Esophagus muscularis mucosa (tissue), 3 donors: ENCODE measurements around the gene RIMBP3B.
"Not testable (repeated sequence)": the region's sequence is repeated elsewhere in the genome, so short reads cannot be mapped to it uniquely, and the experiment has no call there.

Experiments used
- CTCF ChIP-seq, 3 experiments: fragments of 200-600 bp in 2 of 3; fragments of 450-650 bp in 1 of 3; sonication (generic) in 2 of 3; IDR thresholded peaks; one replicate each; pipeline ENCODE4 v1.5.1; 2017 to 2019; ENCODE audit warnings: antibody characterized with exemption in 3 of 3, mild to moderate bottlenecking in 2 of 3, moderate library complexity in 1 of 3
- POLR2A ChIP-seq: fragments of 450-650 bp; IDR thresholded peaks from one replicate; pipeline ENCODE4 v1.6.1; 2017; ENCODE audit warnings: antibody characterized with exemption, moderate library complexity, mild to moderate bottlenecking, low read depth
- POLR2AphosphoS5 ChIP-seq, 2 donors: sonication (generic); formaldehyde crosslinking; IDR thresholded peaks; one replicate each; pipeline ENCODE4 v1.6.1; 2017; ENCODE audit warnings: antibody characterized with exemption in 2 of 2

- TF ChIP-seq CTCF (IDR thresholded peaks at IDR 0.05); POLR2AphosphoS5 (IDR thresholded peaks at IDR 0.05); POLR2A: not testable (repeated sequence)
Observed at GRCh38 chr22:21383701-21384467, at the start of gene RIMBP3B.
